ENCODE data around the gene EPHA4.

The EPHA4 gene

GRCh38 chr2:221392228-221392881, 179.7 kb downstream of the EPHA4 start:
- DNase-seq (ENCODE audit: low read depth), result no peak

GRCh38 chr2:221390878-221391277, 181.2 kb downstream of the EPHA4 start:
- DNase-seq (ENCODE audit: low read depth), result no peak

GRCh38 chr2:221389904-221390303, 182.2 kb downstream of the EPHA4 start:
- DNase-seq (ENCODE audit: low read depth), result no peak

- no peak for DNase-seq (ENCODE audit: low read depth)
These were observed 182.7 kb downstream of the EPHA4 start for GRCh38 chr2:221389421-221389820.

GRCh38 chr2:221388891-221389290, 183.2 kb downstream of the EPHA4 start:
- no peak for DNase-seq (ENCODE audit: low read depth)

- no peak for DNase-seq (ENCODE audit: low read depth)
These were observed 186.4 kb downstream of the EPHA4 start for GRCh38 chr2:221385716-221386115.

- no peak for DNase-seq (ENCODE audit: low read depth)
These were observed 190.1 kb downstream of the EPHA4 start for GRCh38 chr2:221381928-221382488.

- DNase-seq (ENCODE audit: low read depth), result no peak
These were observed 191.4 kb downstream of the EPHA4 start for GRCh38 chr2:221380686-221381085.

- no peak for DNase-seq (ENCODE audit: low read depth)
These were observed 192.0 kb downstream of the EPHA4 start for GRCh38 chr2:221380062-221380461.

- no peak for DNase-seq (ENCODE audit: low read depth)
These were observed 194.5 kb downstream of the EPHA4 start for GRCh38 chr2:221377597-221377996.

- peak; percentile 30 for DNase-seq (ENCODE audit: low read depth)
These were observed 195.0 kb downstream of the EPHA4 start for GRCh38 chr2:221377066-221377465.

- no peak for DNase-seq (ENCODE audit: low read depth)
These were observed 197.9 kb downstream of the EPHA4 start for GRCh38 chr2:221374234-221374633.

GRCh38 chr2:221372907-221373306, 199.2 kb downstream of the EPHA4 start:
- DNase-seq (ENCODE audit: low read depth), result no peak

GRCh38 chr2:221372159-221372884, 199.8 kb downstream of the EPHA4 start:
- DNase-seq (ENCODE audit: low read depth), result no peak

- DNase-seq (ENCODE audit: low read depth), result no peak
These were observed 200.8 kb downstream of the EPHA4 start for GRCh38 chr2:221371347-221371746.

- DNase-seq (ENCODE audit: low read depth), result no peak
These were observed 201.3 kb downstream of the EPHA4 start for GRCh38 chr2:221370857-221371211.

GRCh38 chr2:221370076-221370856, 201.8 kb downstream of the EPHA4 start:
- DNase-seq (ENCODE audit: low read depth), result no peak

Measured in EH (cell line).